Skeletal muscle satellite cell (primary cell): ENCODE measurements around the gene KLHL6. TPM values are rescaled to one million over a fixed set of nuclear protein-coding genes. Genes with fewer than 3 reads are reported as not detected.
A peak's percentile ranks its signal among the peaks of the same experiment; 100 is the strongest.

Source experiments
- H3K27me3 ChIP-seq: 2 replicates; pipeline ENCODE4 v1.7.0; 2013; ENCODE audit warnings: low read length; ENCODE audit not compliant: control insufficient read depth, insufficient read depth
- H3K36me3 ChIP-seq: 2 replicates; pipeline ENCODE4 v1.7.0; 2013; ENCODE audit warnings: mild to moderate bottlenecking, control low read depth, low read length; ENCODE audit not compliant: insufficient read depth
- H3K4me1 ChIP-seq: 2 replicates; pipeline ENCODE4 v1.7.0; 2013; ENCODE audit warnings: low read length; ENCODE audit not compliant: control insufficient read depth, insufficient read depth
- H3K4me2 ChIP-seq: 2 replicates; pipeline ENCODE4 v1.7.0; 2013; ENCODE audit warnings: mild to moderate bottlenecking, low read length
- H3K4me3 ChIP-seq: 2 replicates; pipeline ENCODE4 v1.7.0; 2013; ENCODE audit warnings: low read length
- H3K9ac ChIP-seq: 2 replicates; pipeline ENCODE4 v1.7.0; 2013; ENCODE audit warnings: mild to moderate bottlenecking, low read depth, low read length, moderate library complexity
- H3K9me3 ChIP-seq: replicated peaks from 2 replicates; pipeline ENCODE4 v1.7.0; 2013; ENCODE audit warnings: mild to moderate bottlenecking, control low read depth, low read length
- total RNA-seq: library from RNA; depleted of rRNA; stranded (reverse); fragments of >200 nt; gene quantifications from 2 replicates; pipeline ENCODE4 v1.2.3, GENCODE V29; 2012; rRNA removed

KLHL6 gene, protein sequence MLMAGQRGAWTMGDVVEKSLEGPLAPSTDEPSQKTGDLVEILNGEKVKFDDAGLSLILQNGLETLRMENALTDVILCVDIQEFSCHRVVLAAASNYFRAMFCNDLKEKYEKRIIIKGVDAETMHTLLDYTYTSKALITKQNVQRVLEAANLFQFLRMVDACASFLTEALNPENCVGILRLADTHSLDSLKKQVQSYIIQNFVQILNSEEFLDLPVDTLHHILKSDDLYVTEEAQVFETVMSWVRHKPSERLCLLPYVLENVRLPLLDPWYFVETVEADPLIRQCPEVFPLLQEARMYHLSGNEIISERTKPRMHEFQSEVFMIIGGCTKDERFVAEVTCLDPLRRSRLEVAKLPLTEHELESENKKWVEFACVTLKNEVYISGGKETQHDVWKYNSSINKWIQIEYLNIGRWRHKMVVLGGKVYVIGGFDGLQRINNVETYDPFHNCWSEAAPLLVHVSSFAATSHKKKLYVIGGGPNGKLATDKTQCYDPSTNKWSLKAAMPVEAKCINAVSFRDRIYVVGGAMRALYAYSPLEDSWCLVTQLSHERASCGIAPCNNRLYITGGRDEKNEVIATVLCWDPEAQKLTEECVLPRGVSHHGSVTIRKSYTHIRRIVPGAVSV
- total RNA-seq = not detected in 2 replicates

DNA sequence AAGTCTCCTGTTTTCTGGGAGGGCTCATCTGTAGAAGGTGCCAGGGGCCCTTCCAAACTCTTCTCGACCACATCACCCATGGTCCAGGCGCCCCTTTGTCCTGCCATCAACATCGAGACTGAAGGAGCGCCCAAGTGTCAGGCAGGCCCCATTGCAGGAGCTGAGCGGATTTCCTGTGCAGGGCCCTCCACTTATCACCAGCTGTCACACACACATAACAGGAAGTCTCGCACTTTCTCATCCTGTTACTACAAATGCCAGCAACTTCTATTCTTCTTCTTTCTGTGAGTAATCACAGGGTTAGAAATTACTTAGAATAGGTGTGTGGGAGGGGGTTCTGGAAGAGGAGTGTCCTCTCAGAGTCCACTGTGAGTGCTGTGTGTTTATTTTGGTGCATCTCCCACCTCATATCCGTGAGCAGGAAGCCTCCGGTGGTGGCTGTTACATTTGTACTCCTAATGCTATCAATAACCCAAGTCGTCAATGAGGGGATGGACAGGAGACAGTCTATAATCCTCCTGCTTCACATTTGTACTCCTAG, at the start of gene KLHL6:
KLHL6 (minus strand) TSS at position 166 of the 541 bp plus-strand sequence; CDS start at position 113, 53 bp downstream.
- H3K4me1 ChIP-seq = no peaks in the 10 kb centered on the region
- H3K4me3 ChIP-seq = no peak within 1 kb of the TSS
- H3K9ac ChIP-seq = no peak within 1 kb of the TSS
- H3K36me3 ChIP-seq = no peaks in the 10 kb centered on the region
- H3K9me3 ChIP-seq = no peaks in the 10 kb centered on the region
- H3K4me2 ChIP-seq = no peak within 1 kb of the TSS
- H3K27me3 ChIP-seq = peaks cover 10% of the 10 kb centered on the region

DNA sequence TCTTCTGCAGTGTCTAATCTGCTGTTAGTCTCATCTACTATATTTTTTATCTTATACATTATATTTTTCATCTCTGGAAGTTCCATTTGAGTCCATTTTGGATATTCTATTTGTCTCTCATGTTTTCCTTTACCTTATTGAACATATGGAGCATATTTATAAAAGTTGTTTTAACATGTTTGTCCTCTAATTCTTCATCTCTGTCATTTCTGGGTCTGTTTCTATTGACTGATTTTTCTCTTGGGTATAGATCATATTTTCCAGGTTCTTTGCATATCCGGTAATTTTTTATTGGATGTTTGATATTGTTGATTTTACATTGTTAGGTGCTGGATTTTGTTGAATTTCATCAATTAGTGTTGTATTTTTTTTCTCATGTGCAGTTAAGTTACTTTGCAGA, 42.5 kb upstream of the KLHL6 start:
- no peak overlapping the region for H3K4me3 ChIP-seq
- no peaks in the 10 kb centered on the region for H3K9me3 ChIP-seq
- H3K36me3 ChIP-seq = no peaks in the 10 kb centered on the region
- H3K9ac ChIP-seq = no peak overlapping the region
- no peaks in the 10 kb centered on the region for H3K4me1 ChIP-seq
- no peak overlapping the region for H3K4me2 ChIP-seq
- peaks cover 6% of the 10 kb centered on the region for H3K27me3 ChIP-seq

DNA sequence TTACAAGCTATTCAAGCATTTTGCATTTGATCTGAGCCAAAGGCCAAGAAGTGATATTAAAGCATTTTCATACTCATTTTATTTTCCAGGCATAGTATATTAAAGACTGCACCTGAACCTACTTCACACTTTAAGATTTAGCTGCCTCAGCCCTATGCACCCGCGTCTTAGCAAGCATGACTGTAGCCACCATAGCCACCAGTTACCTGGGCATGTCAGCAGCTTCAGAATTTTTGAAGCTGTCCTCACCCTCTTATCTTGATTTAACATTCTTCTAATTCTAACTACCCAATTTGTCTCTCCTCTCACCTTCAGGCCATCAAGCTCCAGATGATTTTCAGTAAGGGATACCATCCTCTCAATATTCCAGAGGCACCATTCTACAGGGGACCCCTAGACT, 39.1 kb upstream of the KLHL6 start:
- Histone ChIP-seq H3K9ac (no peak overlapping the region), H3K27me3 (peaks cover 18% of the 10 kb centered on the region), H3K9me3 (no peaks in the 10 kb centered on the region), H3K4me1 (no peaks in the 10 kb centered on the region), H3K4me3 (no peak overlapping the region), H3K36me3 (no peaks in the 10 kb centered on the region), H3K4me2 (no peak overlapping the region)

DNA sequence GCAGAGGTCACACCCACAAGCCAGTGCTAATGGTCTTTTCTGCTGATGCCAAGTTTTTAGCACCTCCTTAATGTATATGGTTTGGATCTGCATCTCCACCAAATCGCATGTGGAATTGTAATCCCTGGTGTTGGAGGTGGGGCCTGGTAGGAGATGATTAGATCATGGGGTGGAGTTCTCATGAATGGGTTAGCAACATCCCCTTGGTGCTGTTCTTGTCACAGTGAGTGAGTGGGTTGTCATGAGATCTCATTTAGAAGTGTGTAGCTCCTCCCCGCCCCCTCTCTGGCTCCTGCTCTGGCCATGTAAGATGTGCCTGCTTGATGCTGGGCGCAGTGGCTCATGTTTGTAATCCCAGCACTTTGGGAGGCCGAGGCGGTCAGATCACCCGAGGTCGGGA, 37.3 kb upstream of the KLHL6 start:
- Histone ChIP-seq H3K4me2 (no peak overlapping the region), H3K4me3 (no peak overlapping the region), H3K4me1 (no peaks in the 10 kb centered on the region), H3K9me3 (no peaks in the 10 kb centered on the region), H3K9ac (no peak overlapping the region), H3K27me3 (peaks cover 27% of the 10 kb centered on the region), H3K36me3 (no peaks in the 10 kb centered on the region)

DNA sequence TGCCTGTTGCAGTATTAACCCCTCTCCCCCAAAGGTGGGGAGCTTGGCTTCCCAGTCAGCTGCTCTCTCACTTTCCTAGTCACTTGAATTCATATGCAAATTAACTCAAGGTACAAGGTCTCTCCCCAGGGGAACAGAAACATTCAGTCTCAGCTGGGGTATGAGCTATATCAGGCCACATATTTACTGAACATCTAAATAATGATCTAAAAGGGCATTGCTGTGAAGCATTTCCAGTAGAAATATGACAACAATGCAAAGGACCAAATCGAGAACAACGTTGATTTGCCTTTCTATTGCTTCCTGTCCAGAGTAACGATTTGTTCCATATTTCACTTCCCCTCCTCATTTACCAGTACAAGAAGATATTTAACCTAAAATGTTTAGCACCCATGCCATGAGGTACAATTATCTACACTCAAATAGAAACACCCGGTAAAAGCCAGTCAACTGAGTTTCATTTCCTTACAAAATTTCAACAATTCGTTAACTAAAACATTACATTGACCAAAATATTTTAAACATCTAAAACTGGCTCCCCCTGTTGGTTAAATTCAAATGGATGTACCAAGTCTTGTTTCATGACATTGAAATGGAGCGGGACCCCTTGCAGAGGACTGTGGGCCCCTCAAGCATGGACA, 36.5 kb upstream of the KLHL6 start:
- Histone ChIP-seq H3K27me3 (peaks cover 27% of the 10 kb centered on the region), H3K9ac (no peak overlapping the region), H3K9me3 (no peaks in the 10 kb centered on the region), H3K4me2 (no peak overlapping the region), H3K4me3 (no peak overlapping the region), H3K36me3 (no peaks in the 10 kb centered on the region), H3K4me1 (no peaks in the 10 kb centered on the region)

DNA sequence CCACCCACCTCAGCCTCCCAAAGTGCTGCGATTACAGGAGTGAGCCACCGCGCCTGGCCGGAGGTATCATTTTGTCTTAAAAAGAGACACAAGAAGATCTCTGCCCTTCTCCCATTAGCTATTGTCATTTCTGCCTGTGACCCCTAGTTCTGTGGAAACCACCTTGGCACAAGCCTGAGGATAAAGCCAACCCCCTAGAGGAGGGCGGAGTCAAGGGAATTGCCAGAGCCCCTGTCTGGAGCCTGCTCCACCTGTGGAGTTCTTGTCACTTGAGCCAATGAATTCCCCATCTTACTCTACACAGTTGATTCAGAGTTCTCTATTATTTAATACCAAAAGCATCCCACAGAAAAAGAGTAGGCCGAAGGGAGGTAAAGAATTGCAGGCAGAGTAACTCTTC, 34.9 kb upstream of the KLHL6 start:
- H3K4me1 ChIP-seq = no peaks in the 10 kb centered on the region
- H3K36me3 ChIP-seq = no peaks in the 10 kb centered on the region
- no peak overlapping the region for H3K4me3 ChIP-seq
- H3K27me3 ChIP-seq = peaks cover 27% of the 10 kb centered on the region
- H3K9me3 ChIP-seq = no peaks in the 10 kb centered on the region
- H3K4me2 ChIP-seq = no peak overlapping the region
- H3K9ac ChIP-seq = no peak overlapping the region

DNA sequence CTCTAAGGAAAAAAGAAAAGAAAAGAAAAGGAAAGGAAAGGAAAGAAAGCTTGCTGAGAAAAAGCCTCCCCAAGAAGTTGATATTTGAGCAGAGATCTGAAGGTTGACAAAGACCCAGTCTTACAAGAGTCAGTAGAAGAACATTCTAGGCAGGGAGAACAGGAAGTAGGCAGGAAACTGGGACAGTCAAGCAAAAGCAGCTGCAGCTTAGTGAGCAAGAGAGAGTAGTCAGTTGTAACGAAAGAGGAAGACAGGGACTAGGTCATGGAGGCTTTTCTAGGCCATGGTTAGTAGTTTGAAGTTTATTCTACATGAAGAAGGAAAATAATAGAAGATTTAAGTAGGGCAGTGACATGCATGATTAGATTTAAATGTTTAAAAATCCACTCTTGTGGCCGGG, 31.8 kb upstream of the KLHL6 start:
- Histone ChIP-seq H3K36me3 (no peaks in the 10 kb centered on the region), H3K27me3 (peaks cover 21% of the 10 kb centered on the region), H3K4me3 (no peak overlapping the region), H3K4me2 (no peak overlapping the region), H3K9ac (no peak overlapping the region), H3K9me3 (no peaks in the 10 kb centered on the region), H3K4me1 (peaks cover 17% of the 10 kb centered on the region)

DNA sequence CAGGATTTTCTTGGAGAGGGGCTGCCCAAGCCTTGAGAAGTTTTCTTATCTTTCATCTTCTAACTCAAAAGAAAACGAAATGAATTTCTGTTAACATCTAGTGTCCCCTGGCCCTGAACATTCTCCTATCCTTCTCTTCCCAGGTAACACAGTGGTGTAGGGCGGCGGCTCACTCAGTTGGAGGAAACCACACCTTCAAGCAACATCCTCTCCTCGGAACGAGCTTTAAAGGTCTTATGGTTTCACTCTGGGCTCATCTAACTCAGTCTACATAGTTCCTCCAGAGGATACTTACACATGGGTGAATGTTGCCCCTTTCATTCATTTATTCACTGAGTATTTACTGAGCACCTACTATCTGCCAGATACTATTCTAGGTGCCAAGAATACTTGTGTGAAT, 31.0 kb upstream of the KLHL6 start:
- H3K9me3 ChIP-seq = no peaks in the 10 kb centered on the region
- H3K27me3 ChIP-seq = peaks cover 15% of the 10 kb centered on the region
- peaks cover 17% of the 10 kb centered on the region for H3K4me1 ChIP-seq
- H3K4me2 ChIP-seq = no peak overlapping the region
- H3K4me3 ChIP-seq = no peak overlapping the region
- no peak overlapping the region for H3K9ac ChIP-seq
- no peaks in the 10 kb centered on the region for H3K36me3 ChIP-seq

DNA sequence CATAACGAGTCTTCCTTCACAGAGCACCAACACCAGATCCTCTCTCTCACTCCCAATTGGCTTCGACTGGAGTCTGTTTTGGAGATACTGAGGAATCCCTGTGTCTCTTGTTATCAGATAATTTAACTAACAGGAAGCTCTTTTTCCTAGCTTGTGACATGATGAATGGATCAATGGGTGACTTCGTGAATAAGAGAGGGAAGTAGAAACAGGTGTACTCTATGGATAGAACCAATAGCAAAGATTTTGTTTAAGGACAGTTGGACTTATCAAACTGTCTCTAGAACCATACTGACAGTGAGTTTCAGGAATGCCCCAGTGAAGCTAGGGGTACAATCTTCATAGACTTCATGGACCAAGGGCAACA, 29.4 kb upstream of the KLHL6 start:
- Histone ChIP-seq H3K4me2 (no peak overlapping the region), H3K36me3 (no peaks in the 10 kb centered on the region), H3K4me3 (no peak overlapping the region), H3K4me1 (peaks cover 17% of the 10 kb centered on the region), H3K27me3 (peaks cover 19% of the 10 kb centered on the region), H3K9me3 (no peaks in the 10 kb centered on the region), H3K9ac (peak overlapping the region; percentile 10)

DNA sequence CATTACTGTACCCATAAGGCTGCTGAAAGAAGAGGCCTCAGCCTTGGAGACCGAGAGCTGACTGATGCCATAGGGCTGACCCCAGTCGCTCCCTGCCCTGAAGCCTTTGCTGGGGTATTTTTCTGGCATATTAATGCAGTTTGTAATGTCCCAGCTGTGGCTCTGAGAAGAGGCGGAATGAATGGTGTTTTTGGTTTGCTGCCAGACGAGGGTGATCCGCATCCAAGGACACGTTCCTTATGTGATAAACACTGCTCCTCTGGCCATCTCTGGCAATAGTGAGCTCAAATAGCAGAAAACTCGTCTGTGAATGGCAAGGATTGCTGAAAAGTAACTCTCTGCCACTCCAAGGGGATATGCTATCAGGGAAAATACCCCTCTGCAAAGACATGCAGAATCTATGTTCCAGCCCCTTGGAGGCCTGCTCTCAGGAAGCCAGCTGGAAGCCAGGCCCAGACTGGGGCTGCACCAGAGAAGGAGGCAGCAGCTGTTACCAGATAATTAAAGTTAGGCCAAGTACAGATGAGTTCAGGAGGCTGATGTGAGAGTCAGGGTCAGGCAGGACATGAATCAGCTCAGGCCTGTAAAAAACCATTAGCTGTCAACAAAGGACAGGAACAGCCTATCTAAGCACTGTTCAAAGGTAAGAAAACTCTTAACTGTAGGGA, 28.9 kb upstream of the KLHL6 start:
- H3K9ac ChIP-seq = peak overlapping the region; percentile 33
- H3K9me3 ChIP-seq = no peaks in the 10 kb centered on the region
- no peak overlapping the region for H3K4me3 ChIP-seq
- no peaks in the 10 kb centered on the region for H3K36me3 ChIP-seq
- H3K27me3 ChIP-seq = peaks cover 20% of the 10 kb centered on the region
- peak overlapping the region; percentile 16 for H3K4me2 ChIP-seq
- H3K4me1 ChIP-seq = peaks cover 17% of the 10 kb centered on the region
